Upper lobe of right lung (tissue), 1 donor: ENCODE data around the gene ITIH5. TPM values are rescaled to one million over a fixed set of nuclear protein-coding genes. Genes with fewer than 3 reads are reported as not detected.

Experiments
- ATAC-seq: fragments of 200-7000 bp; cut with Tn5 transposase; one replicate; pipeline ENCODE4 v1.9.1; 2020; ENCODE audit warnings: mild to moderate bottlenecking, moderate library complexity
- DNase-seq: peaks from one replicate; pipeline ENCODE4 v3.0.0-alpha.2; 2020
- H3K27ac ChIP-seq: fragments of 200-600 bp; one replicate; pipeline ENCODE4 v1.8.0; 2022
- H3K27me3 ChIP-seq: fragments of 200-600 bp; one replicate; pipeline ENCODE4 v1.8.0; 2022; ENCODE audit warnings: mild to moderate bottlenecking
- H3K36me3 ChIP-seq: fragments of 200-600 bp; one replicate; pipeline ENCODE4 v1.8.0; 2022
- H3K4me1 ChIP-seq: fragments of 200-600 bp; one replicate; pipeline ENCODE4 v1.8.0; 2022
- H3K4me3 ChIP-seq: fragments of 200-600 bp; one replicate; pipeline ENCODE4 v1.8.0; 2022; ENCODE audit warnings: mild to moderate bottlenecking
- H3K9me3 ChIP-seq: fragments of 200-600 bp; one replicate; pipeline ENCODE4 v1.8.0; 2022
- CTCF ChIP-seq: fragments of 200-600 bp; IDR thresholded peaks from one replicate; pipeline ENCODE4 v1.8.0; 2022; ENCODE audit warnings: antibody characterized with exemption
- intact Hi-C: fragments of 100-400 bp; cut with DNase I; formaldehyde crosslinking; loops from one replicate; pipeline ENCODE4 v1.11.0; 2022
- total RNA-seq: library from RNA; stranded (reverse); fragmentation: NEBNext Ultra II Directional; extraction: Animal tissue kit (Norgen Biotek cat#: 25700); gene quantifications from one replicate; pipeline ENCODE4 v1.2.1, GENCODE V29; 2021
- donor health status: DM: no; HTN: yes; CAD: no; lungs with severe emphysema.

Gene ITIH5
- total RNA-seq, 1 donor from 2014 or later = 10.5 TPM

- Histone ChIP-seq H3K9me3 (no peaks in the 10 kb centered on the region), H3K36me3 (no peaks in the 10 kb centered on the region), H3K27me3 (no peaks in the 10 kb centered on the region), H3K27ac (no peak overlapping the region), H3K4me1 (no peaks in the 10 kb centered on the region), H3K4me3 (no peak overlapping the region)
- ATAC-seq = no peak
- intact Hi-C loops = no loop called here
- no peak for DNase-seq
- TF ChIP-seq CTCF = no peak
Observed at GRCh38 chr10:7647062-7647664, 19.6 kb downstream of the ITIH5 start.

DNA sequence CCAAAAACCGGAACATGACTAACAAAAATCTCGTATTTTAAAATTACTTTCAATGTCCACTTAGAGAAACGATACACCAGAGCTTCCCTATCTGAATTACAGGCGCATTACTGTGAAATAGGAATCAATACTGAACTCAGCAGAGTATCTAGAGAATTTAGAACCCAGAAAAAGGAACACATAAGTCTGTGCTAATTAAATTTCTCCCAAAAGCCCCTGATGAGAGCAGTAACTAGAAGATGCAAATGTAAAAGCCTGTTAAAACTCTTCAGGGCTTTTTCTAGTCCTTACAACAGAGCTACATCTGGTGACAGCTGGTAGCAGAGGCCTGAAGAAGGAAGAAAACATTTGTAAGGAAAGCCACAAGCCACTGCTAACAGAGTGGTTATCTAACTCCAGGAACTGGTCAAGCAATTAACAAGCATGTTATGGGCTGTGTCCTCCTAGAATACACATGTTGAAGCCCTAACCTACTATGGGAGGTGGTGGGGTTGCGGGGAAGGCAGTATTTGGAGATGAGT is 24.2 kb downstream of the ITIH5 start:
- no peak for DNase-seq
- Histone ChIP-seq H3K27me3 (no peaks in the 10 kb centered on the region), H3K4me1 (no peaks in the 10 kb centered on the region), H3K27ac (no peak overlapping the region), H3K4me3 (no peak overlapping the region), H3K36me3 (no peaks in the 10 kb centered on the region), H3K9me3 (no peaks in the 10 kb centered on the region)
- intact Hi-C loops = no loop called here
- ATAC-seq = no peak
- TF ChIP-seq CTCF = no peak

DNA sequence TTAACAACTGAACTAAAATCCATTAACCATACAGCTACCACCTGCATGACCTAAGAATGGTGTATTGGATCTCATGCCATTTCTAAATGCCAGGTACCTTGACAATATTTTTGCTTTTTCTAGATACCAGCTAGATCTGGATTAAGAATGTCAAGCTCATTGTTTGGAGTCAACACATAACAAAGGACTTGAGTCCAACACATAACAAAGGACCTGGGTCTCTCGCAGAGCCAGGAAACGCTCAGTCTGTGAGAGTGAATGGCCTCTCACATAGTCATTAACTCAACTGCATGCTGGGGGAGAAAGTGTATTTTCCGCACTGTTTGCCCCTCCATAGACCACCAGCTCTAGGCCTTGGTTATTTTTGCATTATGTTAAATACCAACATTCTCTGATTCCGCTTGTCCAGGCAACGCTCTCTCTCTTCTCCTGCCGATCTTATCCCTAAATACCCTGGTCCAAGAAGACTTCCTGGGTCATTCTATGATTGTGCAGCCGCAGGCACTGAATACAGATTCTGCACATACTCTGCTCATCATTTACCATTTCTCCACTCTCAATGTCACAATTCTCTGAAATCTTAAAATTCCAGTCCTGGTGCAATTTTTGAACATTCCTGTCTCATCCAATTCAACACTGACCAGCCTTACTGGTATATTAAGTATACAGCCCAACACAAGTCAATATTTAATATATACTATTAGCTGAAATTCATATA is 31.2 kb downstream of the ITIH5 start:
- no peak for ATAC-seq
- Histone ChIP-seq H3K4me1 (no peaks in the 10 kb centered on the region), H3K4me3 (no peak overlapping the region), H3K27me3 (no peaks in the 10 kb centered on the region), H3K9me3 (no peaks in the 10 kb centered on the region), H3K36me3 (no peaks in the 10 kb centered on the region), H3K27ac (no peak overlapping the region)
- intact Hi-C loops = loop anchor here (2.0 kb wide), 1 partner anchor 23 kb away; no protein-coding TSS in a partner anchor
- no peak for TF ChIP-seq CTCF
- no peak for DNase-seq

- intact Hi-C loops = loop anchor here (2.0 kb wide), 1 partner anchor 24 kb away; no protein-coding TSS in a partner anchor
- DNase-seq = no peak
- Histone ChIP-seq H3K4me1 (no peaks in the 10 kb centered on the region), H3K4me3 (no peak overlapping the region), H3K27ac (peak overlapping the region; percentile 61), H3K36me3 (no peaks in the 10 kb centered on the region), H3K27me3 (no peaks in the 10 kb centered on the region), H3K9me3 (no peaks in the 10 kb centered on the region)
- no peak for ATAC-seq
- no peak for TF ChIP-seq CTCF
Observed at GRCh38 chr10:7634142-7634894, 32.4 kb downstream of the ITIH5 start.

- no peak for DNase-seq
- no peak for TF ChIP-seq CTCF
- intact Hi-C loops = no loop called here
- no peaks in the 10 kb centered on the region for H3K4me1 ChIP-seq
- no peak overlapping the region for H3K4me3 ChIP-seq
- no peaks in the 10 kb centered on the region for H3K9me3 ChIP-seq
- ATAC-seq = no peak
- no peak overlapping the region for H3K27ac ChIP-seq
- H3K27me3 ChIP-seq = no peaks in the 10 kb centered on the region
- no peaks in the 10 kb centered on the region for H3K36me3 ChIP-seq
Observed at GRCh38 chr10:7626283-7626682, 40.5 kb downstream of the ITIH5 start.
